ENCODE measurements around the gene MAP2K5.

Gene MAP2K5

GRCh38 chr15:67784090-67784781 lies 241.7 kb downstream of the MAP2K5 start:
- DNase-seq (ENCODE audit: low read depth): no peak

- no peak for DNase-seq (ENCODE audit: low read depth)
Measured at GRCh38 chr15:67784856-67785430, 242.4 kb downstream of the MAP2K5 start.

GRCh38 chr15:67785431-67785830 lies 242.9 kb downstream of the MAP2K5 start:
- no peak for DNase-seq (ENCODE audit: low read depth)

GRCh38 chr15:67786646-67787045 lies 244.1 kb downstream of the MAP2K5 start:
- no peak for DNase-seq (ENCODE audit: low read depth)

- DNase-seq (ENCODE audit: low read depth): no peak
Measured at GRCh38 chr15:67788986-67789385, 246.5 kb downstream of the MAP2K5 start.

GRCh38 chr15:67790610-67791319 lies 248.3 kb downstream of the MAP2K5 start:
- DNase-seq (ENCODE audit: low read depth): no peak

- DNase-seq (ENCODE audit: low read depth): no peak
Measured at GRCh38 chr15:67792250-67792942, 249.9 kb downstream of the MAP2K5 start.

GRCh38 chr15:67794832-67795574 lies 252.5 kb downstream of the MAP2K5 start:
- DNase-seq (ENCODE audit: low read depth): no peak

GRCh38 chr15:67796196-67797127 lies 254.0 kb downstream of the MAP2K5 start:
- DNase-seq (ENCODE audit: low read depth): no peak

- DNase-seq (ENCODE audit: low read depth): no peak
Measured at GRCh38 chr15:67799801-67800205, 257.3 kb downstream of the MAP2K5 start.

GRCh38 chr15:67801142-67801541 lies 258.6 kb downstream of the MAP2K5 start:
- DNase-seq (ENCODE audit: low read depth): no peak

- no peak for DNase-seq (ENCODE audit: low read depth)
Measured at GRCh38 chr15:67801926-67802914, 259.7 kb downstream of the MAP2K5 start.

GRCh38 chr15:67803299-67803698 lies 260.8 kb downstream of the MAP2K5 start:
- DNase-seq (ENCODE audit: low read depth): no peak

GRCh38 chr15:67803996-67804843 lies 261.7 kb downstream of the MAP2K5 start:
- DNase-seq (ENCODE audit: low read depth): no peak

- no peak for DNase-seq (ENCODE audit: low read depth)
Measured at GRCh38 chr15:67805008-67805665, 262.6 kb downstream of the MAP2K5 start.

- no peak for DNase-seq (ENCODE audit: low read depth)
Measured at GRCh38 chr15:67805666-67806516, 263.4 kb downstream of the MAP2K5 start.

GRCh38 chr15:67806536-67806935 lies 264.0 kb downstream of the MAP2K5 start:
- DNase-seq (ENCODE audit: low read depth): no peak

Measured in fibroblast of gingiva (primary cell).